Activated T-helper 17 cell treated with anti-CD3 and anti-CD28 coated beads, Interleukin-2, amount 50 U/mL, for 72 hours (primary cell): ENCODE measurements around the gene ZFYVE21. TPM values are rescaled to one million over a fixed set of nuclear protein-coding genes. Genes with fewer than 3 reads are reported as not detected.
"Not testable (repeated sequence)": the region's sequence is repeated elsewhere in the genome, so short reads cannot be mapped to it uniquely, and the experiment has no call there.

Experiments
- ATAC-seq: fragments of 150-1000 bp; cut with Tn5 transposase; replicated peaks from 2 replicates; pipeline ENCODE4 v1.10.0; 2021; ENCODE audit warnings: mild to moderate bottlenecking, moderate library complexity
- H3K27ac Mint-ChIP-seq: one replicate; pipeline ENCODE4 v1.8.0; 2022; ENCODE audit warnings: mixed read lengths
- H3K27me3 Mint-ChIP-seq: one replicate; pipeline ENCODE4 v1.8.0; 2022; ENCODE audit warnings: mixed read lengths
- H3K36me3 Mint-ChIP-seq: one replicate; pipeline ENCODE4 v1.8.0; 2022; ENCODE audit warnings: low read depth, mild to moderate bottlenecking, mixed read lengths
- H3K4me1 Mint-ChIP-seq: one replicate; pipeline ENCODE4 v1.8.0; 2022; ENCODE audit warnings: mixed read lengths
- H3K4me3 Mint-ChIP-seq: one replicate; pipeline ENCODE4 v1.8.0; 2022; ENCODE audit warnings: mild to moderate bottlenecking, mixed read lengths
- H3K9me3 Mint-ChIP-seq: one replicate; pipeline ENCODE4 v1.8.0; 2022; ENCODE audit warnings: mixed read lengths
- total RNA-seq, 2 donors: library from RNA; stranded (reverse); gene quantifications; one replicate each; pipeline ENCODE4 v1.2.3, GENCODE V29; 2022

The ZFYVE21 gene
- total RNA-seq, 2 donors from 2014 or later: 18.2 to 20.6 TPM

- Mint-ChIP-seq H3K9me3 (no peaks in the 10 kb centered on the region), H3K4me3 (no peak overlapping the region), H3K36me3 (peaks cover 87% of the 10 kb centered on the region), H3K27me3 (no peaks in the 10 kb centered on the region), H3K4me1 (no peaks in the 10 kb centered on the region), H3K27ac (no peak overlapping the region)
- ATAC-seq: no peak
Observed at GRCh38 chr14:103686831-103687485, 28.7 kb upstream of the ZFYVE21 start.

- H3K27ac Mint-ChIP-seq: no peak overlapping the region
- no peaks in the 10 kb centered on the region for H3K9me3 Mint-ChIP-seq
- no peaks in the 10 kb centered on the region for H3K27me3 Mint-ChIP-seq
- no peak overlapping the region for H3K4me3 Mint-ChIP-seq
- no peaks in the 10 kb centered on the region for H3K4me1 Mint-ChIP-seq
- ATAC-seq: no peak
- H3K36me3 Mint-ChIP-seq: peaks cover 86% of the 10 kb centered on the region
Observed at GRCh38 chr14:103687712-103688111, 27.9 kb upstream of the ZFYVE21 start.

- H3K4me1 Mint-ChIP-seq: no peaks in the 10 kb centered on the region
- ATAC-seq: no peak
- H3K9me3 Mint-ChIP-seq: no peaks in the 10 kb centered on the region
- no peak overlapping the region for H3K4me3 Mint-ChIP-seq
- no peak overlapping the region for H3K27ac Mint-ChIP-seq
- no peaks in the 10 kb centered on the region for H3K27me3 Mint-ChIP-seq
- peaks cover 86% of the 10 kb centered on the region for H3K36me3 Mint-ChIP-seq
Observed at GRCh38 chr14:103688441-103688840, 27.2 kb upstream of the ZFYVE21 start.

- Mint-ChIP-seq H3K9me3 (no peaks in the 10 kb centered on the region), H3K27ac (no peak overlapping the region), H3K4me1 (no peaks in the 10 kb centered on the region), H3K36me3 (peaks cover 86% of the 10 kb centered on the region), H3K4me3 (no peak overlapping the region), H3K27me3 (no peaks in the 10 kb centered on the region)
- ATAC-seq: no peak
Observed at GRCh38 chr14:103688906-103689902, 26.4 kb upstream of the ZFYVE21 start.

GRCh38 chr14:103690332-103690731 lies 25.3 kb upstream of the ZFYVE21 start:
- H3K27ac Mint-ChIP-seq: no peak overlapping the region
- H3K36me3 Mint-ChIP-seq: peaks cover 79% of the 10 kb centered on the region
- no peaks in the 10 kb centered on the region for H3K27me3 Mint-ChIP-seq
- no peaks in the 10 kb centered on the region for H3K9me3 Mint-ChIP-seq
- H3K4me1 Mint-ChIP-seq: no peaks in the 10 kb centered on the region
- ATAC-seq: no peak
- H3K4me3 Mint-ChIP-seq: no peak overlapping the region

GRCh38 chr14:103691655-103692054 lies 24.0 kb upstream of the ZFYVE21 start:
- H3K9me3 Mint-ChIP-seq, H3K27me3 Mint-ChIP-seq, H3K4me3 Mint-ChIP-seq, H3K27ac Mint-ChIP-seq, ATAC-seq, H3K4me1 Mint-ChIP-seq: not testable (repeated sequence)
- peaks cover 73% of the 10 kb centered on the region for H3K36me3 Mint-ChIP-seq

GRCh38 chr14:103692159-103692558 lies 23.5 kb upstream of the ZFYVE21 start:
- H3K36me3 Mint-ChIP-seq: peaks cover 71% of the 10 kb centered on the region
- no peak for ATAC-seq
- H3K27me3 Mint-ChIP-seq: no peaks in the 10 kb centered on the region
- H3K4me1 Mint-ChIP-seq: no peaks in the 10 kb centered on the region
- H3K27ac Mint-ChIP-seq: no peak overlapping the region
- H3K4me3 Mint-ChIP-seq: no peak overlapping the region
- H3K9me3 Mint-ChIP-seq: no peaks in the 10 kb centered on the region

GRCh38 chr14:103692871-103693270 lies 22.7 kb upstream of the ZFYVE21 start:
- Mint-ChIP-seq H3K9me3 (no peaks in the 10 kb centered on the region), H3K4me1 (no peaks in the 10 kb centered on the region), H3K36me3 (peaks cover 72% of the 10 kb centered on the region), H3K27me3 (no peaks in the 10 kb centered on the region), H3K4me3 (no peak overlapping the region), H3K27ac (no peak overlapping the region)
- ATAC-seq: no peak

- Mint-ChIP-seq H3K9me3 (no peaks in the 10 kb centered on the region), H3K4me3 (no peak overlapping the region), H3K4me1 (no peaks in the 10 kb centered on the region), H3K27me3 (no peaks in the 10 kb centered on the region), H3K27ac (no peak overlapping the region), H3K36me3 (peaks cover 70% of the 10 kb centered on the region)
- ATAC-seq: no peak
Observed at GRCh38 chr14:103693515-103693914, 22.1 kb upstream of the ZFYVE21 start.

- no peaks in the 10 kb centered on the region for H3K27me3 Mint-ChIP-seq
- no peak overlapping the region for H3K4me3 Mint-ChIP-seq
- ATAC-seq: no peak
- H3K9me3 Mint-ChIP-seq: no peaks in the 10 kb centered on the region
- H3K27ac Mint-ChIP-seq: no peak overlapping the region
- no peaks in the 10 kb centered on the region for H3K4me1 Mint-ChIP-seq
- peaks cover 67% of the 10 kb centered on the region for H3K36me3 Mint-ChIP-seq
Observed at GRCh38 chr14:103694572-103695026, 21.0 kb upstream of the ZFYVE21 start.

- Mint-ChIP-seq H3K4me3 (no peak overlapping the region), H3K36me3 (peaks cover 63% of the 10 kb centered on the region), H3K27ac (peak overlapping the region; percentile 47), H3K9me3 (no peaks in the 10 kb centered on the region), H3K27me3 (no peaks in the 10 kb centered on the region), H3K4me1 (no peaks in the 10 kb centered on the region)
- no peak for ATAC-seq
Observed at GRCh38 chr14:103695296-103696069, 20.1 kb upstream of the ZFYVE21 start.

GRCh38 chr14:103696070-103696402 lies 19.6 kb upstream of the ZFYVE21 start:
- ATAC-seq: no peak
- H3K4me1 Mint-ChIP-seq: no peaks in the 10 kb centered on the region
- peaks cover 62% of the 10 kb centered on the region for H3K36me3 Mint-ChIP-seq
- H3K27me3 Mint-ChIP-seq: no peaks in the 10 kb centered on the region
- H3K27ac Mint-ChIP-seq: peak overlapping the region; percentile 25
- H3K9me3 Mint-ChIP-seq: no peaks in the 10 kb centered on the region
- H3K4me3 Mint-ChIP-seq: no peak overlapping the region

- H3K9me3 Mint-ChIP-seq: no peaks in the 10 kb centered on the region
- ATAC-seq: no peak
- H3K27ac Mint-ChIP-seq: peak overlapping the region; percentile 25
- H3K36me3 Mint-ChIP-seq: peaks cover 60% of the 10 kb centered on the region
- no peaks in the 10 kb centered on the region for H3K27me3 Mint-ChIP-seq
- H3K4me3 Mint-ChIP-seq: no peak overlapping the region
- H3K4me1 Mint-ChIP-seq: no peaks in the 10 kb centered on the region
Observed at GRCh38 chr14:103696466-103697071, 19.0 kb upstream of the ZFYVE21 start.

- Mint-ChIP-seq H3K36me3 (peaks cover 57% of the 10 kb centered on the region), H3K4me3 (no peak overlapping the region), H3K4me1 (no peaks in the 10 kb centered on the region), H3K9me3 (no peaks in the 10 kb centered on the region), H3K27me3 (no peaks in the 10 kb centered on the region), H3K27ac (no peak overlapping the region)
- no peak for ATAC-seq
Observed at GRCh38 chr14:103697206-103697602, 18.4 kb upstream of the ZFYVE21 start.
